ENCODE measurements around the gene NDUFS5. TPM values are rescaled to one million over a fixed set of nuclear protein-coding genes. Genes with fewer than 3 reads are reported as not detected.

Gene NDUFS5
- polyA plus RNA-seq, 6 donors from 2014 or later, result 232 to 288 (median 258) TPM

DNA sequence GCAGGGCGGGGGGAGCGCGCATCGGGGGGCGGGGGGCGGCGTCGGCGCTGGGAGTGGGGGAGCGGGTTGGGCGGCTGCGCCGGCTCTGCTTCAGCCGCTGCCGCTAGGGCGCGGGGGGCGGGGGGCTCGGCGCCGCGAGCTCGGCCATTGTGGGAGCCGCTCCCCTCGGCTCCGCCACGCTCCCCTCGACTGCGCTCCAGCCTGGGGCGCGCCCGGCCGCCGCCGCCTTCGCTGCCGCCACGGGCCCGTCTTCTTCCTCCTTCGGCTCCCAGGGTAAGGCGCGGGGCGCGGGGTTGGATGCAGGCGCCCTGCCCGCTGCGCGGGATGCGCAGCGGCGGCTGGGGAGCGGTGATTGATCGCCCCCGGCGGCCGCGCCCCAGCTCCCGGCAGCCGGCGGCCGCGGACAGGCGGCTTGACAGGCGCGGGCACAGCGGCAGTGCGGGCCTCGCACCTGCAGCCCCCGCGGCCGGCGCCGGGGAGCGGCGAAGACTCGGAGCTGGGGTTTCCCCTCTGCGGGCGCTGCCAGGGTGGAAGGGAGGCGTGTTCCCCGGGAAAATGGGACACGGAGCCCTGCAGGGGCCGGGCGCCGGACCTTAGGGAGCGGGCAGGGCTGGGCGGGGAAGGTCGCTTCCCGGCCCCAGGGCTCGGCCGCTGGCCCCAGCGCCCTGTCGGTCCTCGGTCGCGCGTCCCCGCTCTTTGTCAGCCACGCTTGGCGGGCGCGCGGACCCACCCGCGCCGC, 55.3 kb downstream of the NDUFS5 start:
- Mint-ChIP-seq H3K4me3 (peak overlapping the region in 4 of 8 donors; percentile 29 to 89 (median 42)), H3K27me3 (peaks cover 25 to 44% (median 29%) of the 10 kb centered on the region in 3 donors), H3K9me3 (no peaks in the 10 kb centered on the region), H3K4me1 (peaks cover 17 to 22% (median 19%) of the 10 kb centered on the region in 3 donors), H3K27ac (no peak overlapping the region), H3K36me3 (peaks cover 0 to 8% of the 10 kb centered on the region in 2 donors)
- peak; percentile 79 to 84 for ATAC-seq (ENCODE audit: low read depth in 2 of 2)
- peak; percentile 31 for DNase-seq

DNA sequence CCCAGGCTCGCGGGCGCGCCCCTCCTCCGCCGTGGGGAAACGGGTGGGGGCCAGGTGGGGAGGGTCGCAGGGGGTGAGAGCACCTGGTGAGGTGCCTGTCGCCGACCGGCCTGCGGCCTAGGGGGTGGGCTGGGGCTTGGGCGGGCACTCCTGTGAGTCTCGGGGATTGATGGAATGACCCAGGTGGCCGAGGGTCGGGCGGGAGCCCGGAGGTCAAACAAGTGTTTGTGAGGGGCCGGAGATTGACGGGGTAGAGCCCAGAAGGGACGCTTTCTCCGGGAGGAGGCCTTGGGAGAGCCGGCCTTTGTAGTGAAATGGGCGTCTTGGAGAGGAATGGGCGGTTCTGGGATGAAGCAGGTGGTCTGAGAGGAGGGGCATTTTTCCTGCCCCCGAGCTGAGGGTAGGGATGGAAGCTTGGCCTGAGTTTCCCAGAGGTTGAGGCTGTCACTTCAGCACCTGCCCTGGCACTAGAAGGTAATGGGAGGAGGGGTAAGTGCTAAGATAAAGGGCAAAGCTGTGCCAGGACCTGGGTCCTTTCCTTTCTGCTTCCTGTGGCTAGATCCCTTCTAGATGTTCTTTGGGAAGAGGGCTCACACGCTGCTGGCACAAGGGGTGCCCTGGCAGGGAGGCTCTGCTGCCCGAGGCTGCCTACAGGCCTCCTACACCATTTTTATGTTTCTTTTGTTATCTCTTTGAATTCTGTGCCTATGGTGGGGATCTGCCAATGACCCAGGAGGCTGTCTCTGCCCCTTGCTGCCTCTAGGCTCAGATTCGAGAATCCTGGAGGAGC, 56.1 kb downstream of the NDUFS5 start:
- Mint-ChIP-seq H3K27ac (peak overlapping the region in 2 of 6 donors; percentile 57 to 66), H3K4me1 (peaks cover 19 to 29% (median 27%) of the 10 kb centered on the region in 3 donors), H3K27me3 (peaks cover 25 to 44% (median 29%) of the 10 kb centered on the region in 3 donors), H3K36me3 (peaks cover 0 to 8% of the 10 kb centered on the region in 2 donors), H3K4me3 (peak overlapping the region; percentile 54 to 88 (median 72)), H3K9me3 (no peaks in the 10 kb centered on the region)
- DNase-seq, result no peak
- ATAC-seq (ENCODE audit: low read depth in 2 of 2), result no peak

DNA sequence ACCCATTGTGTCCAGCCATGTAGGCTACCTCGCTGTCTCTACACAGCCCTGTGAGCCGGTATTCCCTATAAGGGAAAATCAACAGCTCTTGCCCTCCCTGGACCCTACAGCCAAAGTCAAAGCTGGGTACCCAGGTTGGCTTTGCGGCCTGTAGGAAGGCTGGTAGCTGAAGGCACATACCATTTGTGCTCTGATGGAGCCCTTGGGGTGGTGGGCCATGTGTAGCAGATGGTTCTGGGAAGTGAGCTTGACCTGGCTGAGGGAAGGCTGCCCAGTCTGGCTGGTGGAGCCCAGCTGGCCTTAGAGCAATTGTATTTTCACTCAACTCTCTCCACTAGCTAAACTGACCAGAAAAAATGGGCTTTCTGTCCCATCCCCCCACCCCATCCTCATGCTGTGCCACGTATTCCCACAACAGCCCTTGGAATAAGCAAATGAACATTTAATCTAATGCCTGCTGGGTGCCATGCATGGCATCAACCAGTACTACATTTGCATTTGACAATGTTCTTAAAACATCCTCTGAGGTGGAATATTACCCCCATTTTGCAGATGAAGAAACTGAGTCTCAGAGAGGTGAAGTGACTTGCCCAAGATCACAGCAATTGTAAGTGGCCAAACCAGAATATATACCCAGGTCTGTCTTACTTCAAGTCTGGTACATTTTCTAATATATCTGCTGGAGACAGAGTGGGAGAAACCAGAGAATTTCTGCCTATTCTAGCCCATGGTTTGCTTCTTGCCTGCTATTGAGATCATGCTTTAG, 56.8 kb downstream of the NDUFS5 start:
- no peaks in the 10 kb centered on the region for H3K9me3 Mint-ChIP-seq
- H3K36me3 Mint-ChIP-seq, result peaks cover 0 to 8% of the 10 kb centered on the region in 2 donors
- H3K4me3 Mint-ChIP-seq, result peak overlapping the region; percentile 35 to 88 (median 72)
- peaks cover 25 to 44% (median 29%) of the 10 kb centered on the region in 3 donors for H3K27me3 Mint-ChIP-seq
- no peak for DNase-seq
- peaks cover 19 to 33% (median 27%) of the 10 kb centered on the region in 3 donors for H3K4me1 Mint-ChIP-seq
- peak overlapping the region in 1 of 6 donors; percentile 57 for H3K27ac Mint-ChIP-seq
- no peak for ATAC-seq (ENCODE audit: low read depth in 2 of 2)

DNA sequence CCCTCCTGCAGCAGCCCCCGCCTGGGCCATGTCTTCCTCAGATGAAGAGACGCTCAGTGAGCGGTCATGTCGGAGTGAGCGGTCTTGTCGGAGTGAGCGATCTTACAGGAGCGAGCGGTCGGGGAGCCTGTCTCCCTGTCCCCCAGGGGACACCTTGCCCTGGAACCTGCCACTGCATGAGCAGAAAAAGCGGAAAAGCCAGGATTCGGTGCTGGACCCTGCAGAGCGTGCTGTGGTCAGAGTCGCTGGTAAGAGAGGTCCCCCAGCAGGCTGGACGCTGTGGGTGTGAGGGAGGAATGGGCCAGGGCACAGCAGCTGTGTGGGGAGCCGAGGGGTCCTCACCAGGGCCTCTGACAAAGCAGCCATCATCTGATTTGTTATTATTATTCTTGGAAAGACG, 58.0 kb downstream of the NDUFS5 start:
- H3K36me3 Mint-ChIP-seq, result peaks cover 0 to 8% of the 10 kb centered on the region in 2 donors
- no peaks in the 10 kb centered on the region for H3K9me3 Mint-ChIP-seq
- no peak overlapping the region for H3K4me3 Mint-ChIP-seq
- ATAC-seq (ENCODE audit: low read depth in 2 of 2) (no peak), DNase-seq (no peak)
- H3K27ac Mint-ChIP-seq, result no peak overlapping the region
- peaks cover 25 to 44% (median 29%) of the 10 kb centered on the region in 3 donors for H3K27me3 Mint-ChIP-seq
- peaks cover 19 to 33% (median 27%) of the 10 kb centered on the region in 3 donors for H3K4me1 Mint-ChIP-seq

Other genes with a start within 250 kb of the NDUFS5 start
- gene RRAGC, start 166.6 kb upstream of the NDUFS5 start, polyA plus RNA-seq (ENCODE audit: low read depth in 6 of 6), result 10 to 100 TPM; 13.9 to 18.7 (median 14.8) TPM
- 10 to 100 TPM; 30.9 to 49.5 (median 35.7) TPM for gene MYCBP, start 153.0 kb upstream of the NDUFS5 start, polyA plus RNA-seq (ENCODE audit: low read depth in 6 of 6)
- not detected for gene GJA9, start 144.8 kb upstream of the NDUFS5 start, polyA plus RNA-seq (ENCODE audit: low read depth in 6 of 6)
- gene RHBDL2, start 84.5 kb upstream of the NDUFS5 start, polyA plus RNA-seq (ENCODE audit: low read depth in 6 of 6), result not detected
- 10 to 100 TPM; 61.9 to 89.7 (median 76.1) TPM for gene AKIRIN1, start 35.1 kb upstream of the NDUFS5 start, polyA plus RNA-seq (ENCODE audit: low read depth in 6 of 6)
- 10 to 100 TPM in 5 of 6 donors, 1 to 10 TPM in 1; 9.1 to 96.3 (median 29.5) TPM for gene MACF1, start 178.3 kb downstream of the NDUFS5 start, polyA plus RNA-seq (ENCODE audit: low read depth in 6 of 6)

Measured in naive B cell (primary cell).